GM19239 (cell line): ENCODE results near the gene FBXL20.
A peak's percentile ranks its signal among the peaks of the same experiment; 100 is the strongest.

Source experiments
- DNase-seq: peaks from one replicate; pipeline ENCODE4 v3.0.0; 2011; ENCODE audit warnings: low spot score; ENCODE audit not compliant: insufficient read length
- FAIRE-seq: peaks from 2 replicates; lab custom pipeline; 2011; peaks lifted over from hg19 to GRCh38; lab: Jason Lieb, UNC

The FBXL20 gene

DNA sequence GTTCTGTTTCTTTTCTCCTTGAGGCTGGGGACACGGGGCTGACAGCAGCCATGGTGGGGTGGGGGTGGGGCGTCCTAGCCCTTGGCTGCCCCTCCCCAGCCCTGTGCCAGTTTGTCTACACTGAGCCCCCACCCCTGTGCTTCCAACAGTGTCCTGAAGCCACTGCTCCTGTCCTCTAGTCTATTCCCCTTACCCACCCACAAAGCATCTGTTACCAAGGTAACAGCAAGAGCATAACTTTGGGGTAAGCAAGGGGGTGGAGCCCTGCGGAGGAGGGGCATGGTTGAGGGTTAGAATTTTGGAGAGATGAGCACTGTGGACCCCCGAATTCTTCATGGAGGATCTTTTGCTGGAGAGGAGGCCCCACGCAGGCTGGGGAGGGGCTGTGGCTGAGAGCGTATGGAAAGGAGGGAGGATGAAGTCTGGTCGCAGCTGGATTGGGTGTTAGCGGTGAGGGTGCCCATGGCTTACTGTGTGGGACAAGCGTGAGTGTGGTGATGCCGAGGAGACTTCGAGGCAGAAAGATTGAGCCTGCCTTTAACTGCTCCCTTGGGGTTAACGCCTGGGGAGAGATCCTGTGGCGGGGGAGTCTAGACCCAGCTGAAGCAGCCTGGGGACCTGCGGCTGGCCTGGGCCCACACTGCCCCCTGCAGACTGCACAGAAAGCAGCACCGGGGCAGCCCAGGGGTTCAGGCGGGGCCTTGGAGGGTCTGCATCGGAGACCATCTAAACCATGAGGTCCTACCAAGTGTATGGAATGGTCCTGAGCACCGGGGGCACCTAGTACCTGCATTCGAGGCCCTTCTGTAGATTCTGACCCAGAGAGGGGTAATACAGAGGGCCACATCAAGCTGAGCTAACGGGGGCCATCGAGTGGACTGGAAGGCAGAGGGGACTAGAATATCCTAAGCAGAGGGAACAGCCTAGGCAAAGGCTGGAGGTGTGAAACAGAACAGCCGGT, 169.6 kb downstream of the FBXL20 start:
- DNase-seq, result peak; percentile 78
- FAIRE-seq, result no peak

DNA sequence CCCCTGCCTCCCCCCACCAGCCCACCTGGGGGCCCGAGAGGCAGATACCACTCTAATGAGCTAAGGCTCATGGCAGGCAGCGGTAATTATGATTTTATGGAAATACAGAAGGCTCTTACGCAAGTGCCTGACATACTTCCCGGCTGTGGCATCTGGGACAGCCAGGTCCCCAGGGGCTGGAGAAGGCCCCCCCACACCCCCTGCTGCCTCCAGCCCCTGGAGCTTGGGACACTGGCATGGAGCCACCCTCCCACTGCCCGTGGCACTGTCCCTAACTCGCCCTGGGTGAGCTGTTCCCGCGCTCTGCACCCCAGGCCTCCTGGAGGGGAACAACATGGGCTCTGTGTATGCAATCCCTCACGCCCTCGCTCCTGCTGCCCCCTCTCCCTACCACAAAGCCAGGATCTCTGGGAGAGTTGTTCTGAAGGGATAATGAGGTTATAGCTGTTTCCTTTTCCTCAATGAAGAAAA, 170.3 kb downstream of the FBXL20 start:
- DNase-seq, result no peak
- no peak for FAIRE-seq

DNA sequence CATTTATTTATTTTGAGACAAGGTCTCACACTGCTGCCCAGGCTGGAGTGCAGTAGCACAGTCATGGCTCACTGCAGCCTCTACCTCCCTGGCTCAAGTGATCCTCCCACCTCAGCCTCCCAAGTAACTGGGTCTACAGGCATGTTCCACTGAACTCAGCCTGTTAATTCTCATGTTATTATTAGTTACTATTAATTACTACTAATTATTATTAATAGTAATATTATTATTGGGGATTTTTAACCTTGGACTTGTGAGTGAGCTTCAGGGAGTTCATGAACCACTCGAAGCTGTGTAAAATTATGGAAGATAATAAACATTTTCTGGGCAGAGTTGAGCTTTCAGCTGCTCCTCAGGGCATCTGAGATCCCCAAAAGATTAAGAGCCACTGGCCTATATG, 171.1 kb downstream of the FBXL20 start:
- no peak for FAIRE-seq

DNA sequence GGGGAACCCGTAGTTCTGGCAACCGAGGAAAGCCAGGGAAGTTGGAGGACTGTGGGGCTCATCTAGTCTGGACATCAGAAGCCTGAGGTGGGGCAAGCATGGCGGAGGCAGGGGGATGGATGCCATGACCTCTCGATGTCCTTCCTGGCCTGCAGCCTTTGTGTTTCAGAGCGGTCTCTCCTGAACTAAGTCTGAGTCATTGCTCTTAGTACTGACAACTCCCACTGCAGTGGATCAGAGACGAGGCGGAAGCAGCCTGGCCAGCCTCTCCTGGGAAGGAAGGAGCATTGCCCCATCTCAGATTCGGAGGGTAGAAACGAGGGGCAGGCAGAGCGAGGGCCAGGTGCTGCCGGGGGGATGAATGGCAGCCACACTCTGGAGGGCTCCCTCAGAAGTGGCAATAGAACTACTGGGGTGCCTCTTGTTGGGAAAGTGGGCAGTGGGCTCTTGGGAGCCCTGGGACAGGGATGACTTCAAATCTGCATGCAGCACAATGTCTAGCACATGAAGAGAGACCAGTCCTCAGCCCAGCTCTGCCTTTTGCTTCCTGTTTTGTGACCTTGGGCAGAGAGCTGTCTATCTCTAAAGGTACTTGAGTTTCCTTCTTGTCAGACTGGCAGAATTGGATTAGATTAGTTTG, 172.0 kb downstream of the FBXL20 start:
- no peak for DNase-seq
- no peak for FAIRE-seq

More for the DNA sequence above, 171.1 kb downstream of the FBXL20 start:
- no peak for DNase-seq

DNA sequence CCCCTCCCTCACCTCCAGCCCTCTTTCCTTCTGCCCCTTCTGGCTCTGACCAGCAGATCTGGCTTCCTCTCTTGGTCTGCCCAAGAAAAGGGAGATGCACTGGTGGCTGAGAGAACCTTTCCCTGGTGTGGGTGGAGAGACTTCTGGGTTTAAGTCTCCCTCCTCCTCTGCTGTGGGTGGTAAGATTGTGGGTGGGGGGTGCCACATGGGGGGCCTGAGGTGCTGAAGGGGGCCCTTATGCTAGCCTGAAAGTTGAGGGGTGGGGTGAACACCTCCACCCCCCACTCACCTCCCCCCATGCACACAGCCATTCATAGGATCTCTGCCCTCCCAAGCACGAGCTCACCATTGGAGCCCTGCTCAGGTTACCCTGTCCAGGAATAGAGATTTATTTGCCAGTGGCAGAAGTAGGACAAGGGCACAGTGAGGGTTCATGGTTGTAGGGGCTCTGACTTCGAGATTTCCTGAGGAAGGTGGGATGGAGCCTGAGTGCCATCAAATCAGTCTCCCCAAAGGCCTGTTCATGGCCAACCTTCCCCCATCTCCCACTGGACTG, 174.0 kb downstream of the FBXL20 start:
- FAIRE-seq, result no peak
- no peak for DNase-seq

DNA sequence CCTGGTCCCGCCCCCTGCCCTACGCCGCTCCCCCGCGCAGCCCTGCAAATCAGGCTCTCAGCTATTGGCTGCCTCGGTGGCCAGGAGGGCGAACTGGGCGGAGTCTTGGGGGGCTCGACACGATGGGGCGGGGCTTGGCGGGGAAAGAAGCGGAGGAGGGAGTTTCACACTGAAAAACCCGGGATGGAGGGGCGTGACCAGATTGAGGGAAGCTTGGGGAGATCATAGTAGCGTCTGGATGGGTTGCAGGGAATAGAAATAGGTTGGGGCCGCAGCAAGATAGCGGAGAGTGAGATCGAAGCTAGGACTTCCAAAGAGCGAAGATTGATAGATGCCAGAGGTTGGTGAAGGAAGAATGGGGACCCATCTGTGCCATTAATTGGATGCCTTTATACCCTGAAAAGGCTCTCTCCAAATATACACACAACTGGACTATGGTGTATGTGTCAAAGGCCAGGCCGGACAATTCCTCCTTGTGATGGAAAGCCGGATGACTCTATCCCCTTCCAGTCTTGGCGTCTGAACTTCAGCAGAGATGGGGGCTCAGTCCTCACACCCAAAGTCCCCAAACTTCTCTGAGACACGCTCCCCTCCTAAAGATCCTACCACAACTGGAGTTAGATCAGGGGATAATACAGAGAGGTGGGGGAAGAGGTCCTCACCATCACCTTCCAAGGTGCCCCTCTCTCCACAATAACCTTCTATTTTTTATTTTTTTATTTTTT, 175.3 kb downstream of the FBXL20 start:
- FAIRE-seq (no peak), DNase-seq (no peak)

DNA sequence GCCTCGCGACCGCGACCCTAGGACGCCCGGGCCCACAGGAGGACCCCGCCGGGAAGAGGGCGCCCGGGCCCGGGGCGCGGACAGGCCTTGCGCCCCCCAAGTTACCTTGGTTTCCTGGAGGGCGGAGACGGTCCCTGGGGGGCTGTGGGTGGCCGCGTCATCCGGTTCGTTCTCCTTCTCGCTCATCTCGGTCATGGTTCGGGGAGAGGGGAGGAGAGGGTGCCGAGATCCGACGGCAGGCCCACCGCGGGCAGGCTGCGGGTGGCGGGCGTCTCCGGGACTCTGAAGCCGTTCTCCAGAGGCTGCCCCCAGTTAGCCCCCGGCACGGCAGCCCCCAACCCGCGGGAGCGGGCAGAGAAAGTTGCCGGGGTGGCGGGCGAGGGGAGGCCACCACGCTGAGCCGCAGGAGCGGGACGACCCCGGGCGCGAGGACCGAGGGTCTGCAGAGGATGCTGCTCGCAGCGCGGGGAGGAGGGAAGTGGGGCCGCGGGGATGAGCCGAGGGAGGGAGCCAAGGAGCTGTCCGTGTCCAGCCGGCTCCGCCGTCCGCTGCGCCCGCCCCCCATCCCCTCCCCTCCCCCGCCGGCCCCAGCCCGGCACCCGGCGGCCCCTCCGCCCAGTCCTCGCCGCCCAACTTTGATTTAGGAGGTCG, 176.0 kb downstream of the FBXL20 start, which contains the start of gene STAC2:
STAC2 (minus strand) TSS at position 638 of the 651 bp plus-strand sequence; CDS start at position 195, 443 bp downstream.
- no peak for FAIRE-seq
- no peak for DNase-seq

DNA sequence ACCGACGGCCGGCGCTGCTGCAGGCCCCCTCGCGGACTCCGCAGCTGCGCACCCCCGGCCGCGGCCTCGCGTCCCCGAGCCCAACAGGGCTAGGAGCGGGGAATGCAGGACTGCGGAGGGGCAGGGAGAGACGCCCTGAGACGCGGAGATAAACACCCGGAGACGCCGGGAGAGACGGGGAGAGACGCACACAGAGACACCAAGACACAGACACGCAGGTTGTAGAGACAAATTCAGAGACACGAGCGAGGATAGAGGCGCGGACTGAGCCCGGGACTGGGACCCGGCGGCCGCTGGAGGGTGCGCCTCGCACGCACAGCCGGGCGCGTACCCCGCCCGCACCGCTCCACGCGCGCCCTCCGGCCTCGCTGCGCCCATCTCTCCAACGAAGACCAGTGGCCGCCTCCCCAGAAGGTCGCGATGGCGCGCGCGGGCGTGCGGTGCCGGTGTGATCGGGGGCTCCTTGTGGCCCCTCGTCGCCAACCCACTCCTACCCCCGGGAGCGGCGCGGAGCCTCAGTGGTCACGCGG, 176.6 kb downstream of the FBXL20 start:
- DNase-seq (no peak), FAIRE-seq (no peak)

DNA sequence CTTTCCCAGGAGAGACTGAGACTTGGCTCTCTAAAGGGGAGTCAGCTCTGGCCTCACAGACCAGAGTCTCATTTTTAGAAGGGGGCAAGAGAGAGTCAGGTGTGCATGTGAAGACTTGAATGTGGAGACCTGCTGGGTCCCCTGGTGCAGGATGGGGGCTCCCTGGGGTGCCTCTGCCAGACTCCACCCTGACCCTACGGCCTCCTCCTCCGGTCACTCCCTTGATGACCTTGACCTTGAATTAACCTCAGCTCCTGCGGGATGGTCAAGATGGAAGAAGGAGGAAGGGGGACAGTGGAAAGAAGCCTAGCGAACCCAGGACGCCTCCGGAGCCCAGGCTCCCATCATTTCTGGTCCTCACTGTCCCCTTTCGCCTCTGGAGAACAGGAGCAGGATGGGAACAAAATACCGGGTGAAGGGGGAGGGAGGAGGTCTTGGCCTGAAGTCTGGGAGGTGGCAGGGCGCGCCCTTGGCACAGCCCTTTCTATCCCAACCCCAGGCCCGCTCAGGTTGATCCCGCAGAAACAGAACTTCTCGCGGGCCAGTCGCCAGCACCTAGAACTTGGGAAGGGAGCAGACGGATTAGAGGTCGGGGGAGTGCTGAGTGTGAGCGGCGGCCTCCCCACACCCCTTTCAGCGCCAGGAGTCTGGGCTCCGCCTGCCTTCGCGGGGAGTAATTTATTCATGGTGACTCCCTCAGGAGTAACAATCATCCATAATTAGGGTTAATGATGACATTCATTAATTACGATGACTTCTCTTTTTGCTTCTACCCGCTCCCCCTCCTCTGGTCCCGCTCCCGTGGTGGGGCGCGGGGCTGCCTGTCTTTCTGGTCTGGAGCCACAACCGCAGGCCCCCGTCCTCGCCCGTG, 177.3 kb downstream of the FBXL20 start:
- FAIRE-seq, result no peak
- DNase-seq, result no peak

DNA sequence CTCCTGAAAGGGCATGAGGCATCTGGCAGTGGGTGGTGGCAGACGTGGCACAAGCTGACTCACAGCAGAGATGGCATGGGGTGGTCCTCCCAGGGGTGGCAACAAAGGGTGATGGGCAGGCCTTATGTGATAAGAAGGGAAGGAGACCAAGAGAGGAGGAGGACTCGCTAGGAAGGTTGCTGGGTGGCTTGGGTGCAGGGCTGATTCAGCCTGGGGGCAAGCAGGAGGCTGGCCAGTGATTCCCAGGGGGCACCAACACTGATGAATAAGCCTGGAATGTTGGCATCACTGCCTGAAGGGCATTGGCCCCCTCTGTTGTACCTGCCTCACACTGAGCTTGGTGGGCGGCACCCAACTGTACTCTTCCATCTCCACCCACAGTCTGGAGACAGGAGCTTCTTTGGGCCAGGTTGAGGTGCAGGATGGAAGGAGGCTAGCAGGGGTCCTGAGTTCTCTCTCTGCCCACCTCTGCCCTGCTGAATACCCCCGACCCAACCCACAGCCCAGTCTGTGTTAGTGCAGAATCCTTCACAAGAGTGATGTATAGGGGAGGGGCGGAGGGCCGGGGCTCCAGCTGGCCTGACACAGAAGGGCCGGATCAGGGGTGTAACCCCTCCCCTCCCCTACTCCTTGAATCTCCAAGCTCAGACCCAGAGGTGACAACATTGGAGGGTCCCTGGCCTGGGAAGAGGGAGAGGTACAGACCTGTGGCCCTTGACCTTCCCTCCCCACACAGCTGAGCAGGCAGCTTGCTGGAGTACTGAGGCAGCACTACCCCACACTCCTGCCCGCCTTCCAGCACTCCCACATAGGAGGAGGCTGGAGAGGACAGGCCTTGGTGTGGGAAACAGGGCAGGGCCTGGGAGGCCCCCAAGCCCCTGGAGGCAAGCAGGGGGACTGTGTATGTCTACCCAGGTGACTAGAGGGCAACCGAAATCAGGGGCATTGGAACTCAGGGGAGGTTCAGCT, 178.3 kb downstream of the FBXL20 start:
- DNase-seq (no peak), FAIRE-seq (no peak)

DNA sequence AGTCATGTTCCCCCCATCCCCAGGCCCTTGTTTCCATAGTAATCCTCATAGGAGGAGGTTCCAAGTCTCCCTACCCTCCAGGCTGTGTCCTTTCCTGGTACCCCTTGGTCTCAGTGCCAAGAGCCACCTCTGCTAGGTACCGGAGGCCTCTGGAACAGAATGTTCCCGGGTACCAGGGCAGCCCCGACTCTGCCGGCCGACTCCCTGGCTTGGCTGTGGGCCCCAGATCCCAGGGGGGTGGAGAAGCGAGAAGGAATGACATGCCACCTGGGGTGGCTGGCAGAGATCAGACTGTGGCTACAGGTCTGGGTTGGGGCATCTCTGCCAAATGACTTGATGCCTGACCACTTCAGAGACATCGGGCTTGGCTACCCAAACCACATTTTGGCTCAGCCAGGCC, 179.3 kb downstream of the FBXL20 start:
- DNase-seq (no peak), FAIRE-seq (no peak)

DNA sequence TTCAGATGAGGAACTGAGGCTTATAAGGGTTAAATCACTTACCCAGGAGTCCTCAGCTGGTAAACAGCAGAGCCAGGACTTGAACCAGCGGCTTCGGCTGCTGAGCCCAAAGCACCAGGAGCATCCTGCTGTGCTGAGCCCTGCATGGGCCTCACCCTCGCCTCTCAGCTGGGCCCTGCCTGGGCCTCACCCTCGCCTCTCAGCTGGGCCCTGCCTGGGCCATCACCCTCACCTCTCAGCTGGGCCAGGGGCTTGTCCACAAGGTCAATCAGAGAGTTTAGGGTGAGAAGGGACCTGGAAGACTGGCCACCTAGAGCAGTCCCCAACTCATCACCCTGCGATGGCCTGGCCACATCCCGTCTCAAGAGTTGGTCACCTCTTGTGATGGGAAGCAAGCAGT, 179.9 kb downstream of the FBXL20 start:
- no peak for FAIRE-seq
- DNase-seq, result no peak

DNA sequence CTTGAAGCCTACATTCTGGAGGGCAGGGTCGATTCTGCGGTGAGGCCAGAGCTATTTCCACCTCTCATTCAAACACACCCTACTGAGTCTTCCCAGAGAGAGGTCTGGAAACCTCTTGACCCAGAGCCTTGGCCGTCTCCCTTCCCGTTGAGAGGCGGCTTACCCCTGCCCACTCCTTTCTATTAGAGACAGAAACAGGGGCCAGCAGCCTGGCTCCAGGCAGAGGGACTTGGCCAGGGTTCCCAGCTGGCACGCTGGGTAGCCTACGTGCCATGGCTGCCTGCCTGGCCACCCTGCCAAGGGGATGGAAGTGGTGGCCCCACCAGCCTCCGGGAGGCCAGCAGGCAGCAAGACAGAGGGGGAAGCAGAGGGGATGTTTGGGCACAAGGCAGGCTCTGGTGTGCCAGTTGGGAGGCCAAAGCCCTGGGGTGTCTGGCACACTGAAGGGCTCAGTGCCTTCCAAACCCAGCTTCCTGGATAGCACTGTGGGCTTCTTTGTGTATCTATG, 181.7 kb downstream of the FBXL20 start:
- FAIRE-seq (no peak), DNase-seq (no peak)

DNA sequence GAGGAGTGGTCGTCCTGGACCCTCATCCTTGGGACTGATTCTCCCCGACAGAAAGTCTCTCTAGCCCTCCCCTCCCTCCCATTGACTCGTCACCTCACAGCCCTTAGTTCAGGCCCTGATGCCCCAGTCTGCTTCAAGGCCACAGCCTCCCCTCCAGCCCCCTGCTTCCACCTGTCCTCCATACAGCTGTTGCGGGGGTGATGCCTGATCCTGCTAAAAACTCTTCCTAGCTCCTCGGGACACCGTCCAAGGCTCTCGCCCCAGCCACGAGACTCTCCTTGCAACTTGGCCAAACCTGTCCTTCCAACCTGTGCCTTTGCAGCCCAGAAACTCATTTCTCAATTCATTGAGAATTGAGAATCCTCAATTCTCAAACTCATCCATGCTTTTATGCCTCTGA, 182.5 kb downstream of the FBXL20 start:
- FAIRE-seq, result no peak
- no peak for DNase-seq

DNA sequence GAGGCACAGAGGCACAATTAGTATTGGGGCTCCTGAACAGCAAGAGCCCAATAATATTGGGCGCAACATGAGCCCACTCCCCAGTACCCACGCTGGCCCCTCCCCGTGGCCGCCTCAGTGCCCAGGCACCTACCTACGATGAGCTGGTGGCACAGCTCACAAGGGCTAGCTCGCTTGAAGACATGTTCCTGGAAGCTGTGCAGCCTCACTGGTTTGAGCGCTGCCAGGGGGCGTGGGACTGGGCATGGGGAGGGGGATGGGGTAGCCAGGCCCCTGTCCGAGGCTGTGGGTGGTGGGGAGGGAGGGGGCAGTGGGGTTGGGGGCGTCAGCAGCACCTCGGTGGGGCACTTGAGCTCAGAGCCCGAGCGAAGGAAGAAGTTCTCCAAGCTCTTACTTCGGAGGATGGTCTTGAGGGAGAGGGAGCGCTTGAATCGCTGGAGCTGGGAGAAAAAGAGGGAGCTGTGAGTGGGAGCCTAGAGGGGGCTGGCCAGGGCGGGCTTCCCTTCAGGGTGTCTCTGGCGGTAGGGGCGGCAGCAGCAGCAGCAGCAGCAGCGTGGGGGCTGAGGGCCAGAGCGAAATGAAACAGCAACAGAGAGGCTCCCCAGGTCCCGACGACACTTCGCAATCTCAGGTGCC, 183.6 kb downstream of the FBXL20 start:
- FAIRE-seq, result no peak
- DNase-seq, result no peak

DNA sequence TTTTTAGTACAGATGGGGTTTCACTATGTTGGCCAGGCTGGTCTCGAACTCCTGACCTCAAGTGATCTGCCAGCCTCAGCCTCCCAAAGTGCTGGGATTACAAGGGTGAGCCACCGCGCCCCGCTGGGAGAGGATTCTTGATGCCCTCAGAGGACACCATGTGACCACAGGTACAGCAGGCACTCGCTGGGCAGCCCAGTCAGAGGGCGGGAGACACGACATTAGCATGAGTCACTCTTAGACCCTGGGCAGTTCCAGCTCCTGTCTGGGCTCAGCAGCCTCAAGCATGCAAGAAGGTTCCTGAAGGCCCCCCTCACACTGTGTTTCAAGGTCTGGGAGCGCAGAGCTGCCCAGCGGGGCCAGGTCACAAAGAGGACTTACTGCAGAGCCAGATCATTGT, 187.6 kb downstream of the FBXL20 start:
- DNase-seq (no peak), FAIRE-seq (no peak)
